Colonic mucosa (tissue), 4 donors: ENCODE data around the gene NPAS3. TPM values are rescaled to one million over a fixed set of nuclear protein-coding genes. Genes with fewer than 3 reads are reported as not detected.

Experiments used
- DNase-seq: peaks from one replicate; pipeline ENCODE4 v3.0.0-alpha.2; 2020
- H3K27ac ChIP-seq: fragments of 200-600 bp; one replicate; pipeline ENCODE4 v1.8.0; 2021
- H3K27me3 ChIP-seq: fragments of 200-600 bp; one replicate; pipeline ENCODE4 v1.8.0; 2021
- H3K36me3 ChIP-seq: fragments of 200-600 bp; one replicate; pipeline ENCODE4 v1.8.0; 2021
- H3K4me1 ChIP-seq: fragments of 200-600 bp; one replicate; pipeline ENCODE4 v1.8.0; 2021; ENCODE audit warnings: mild to moderate bottlenecking
- H3K4me3 ChIP-seq: fragments of 200-600 bp; one replicate; pipeline ENCODE4 v1.8.0; 2021
- H3K9ac ChIP-seq, 2 donors: one replicate each; pipeline ENCODE4 v1.7.0; 2013; ENCODE audit warnings: control low read depth in 2 of 2, low read depth in 2 of 2, low read length in 2 of 2
- H3K9me3 ChIP-seq: fragments of 200-600 bp; one replicate; pipeline ENCODE4 v1.8.0; 2021
- intact Hi-C: fragments of 100-400 bp; cut with DNase I; formaldehyde crosslinking; loops from one replicate; pipeline ENCODE4 v1.14.1; 2022
- total RNA-seq, 2 donors: library from RNA; stranded (reverse); fragmentation: NEBNext Ultra II Directional in 1 of 2; extraction: Animal tissue kit (Norgen Biotek cat#: 25700) in 1 of 2; gene quantifications; one replicate each; pipeline ENCODE4 v1.2.1, GENCODE V29; 2021
- TF ChIP-seq, protein P1 (sequence below): fragments of 200-600 bp; IDR thresholded peaks from one replicate; pipeline ENCODE4 v1.8.0; 2022; ENCODE audit warnings: antibody characterized with exemption, mild to moderate bottlenecking
- donor health status: healthy.
- donor health status: DM: no; HTN: no; CAD: no.
- donor health status: DM: no; HTN: no; CAD: no.

The NPAS3 gene
- total RNA-seq, 2 donors from 2014 or later = 0.79 to 1.6 TPM

- intact Hi-C loops = no loop called here
These were observed 741.0 kb downstream of the NPAS3 start for GRCh38 chr14:33679461-33680225.

DNA sequence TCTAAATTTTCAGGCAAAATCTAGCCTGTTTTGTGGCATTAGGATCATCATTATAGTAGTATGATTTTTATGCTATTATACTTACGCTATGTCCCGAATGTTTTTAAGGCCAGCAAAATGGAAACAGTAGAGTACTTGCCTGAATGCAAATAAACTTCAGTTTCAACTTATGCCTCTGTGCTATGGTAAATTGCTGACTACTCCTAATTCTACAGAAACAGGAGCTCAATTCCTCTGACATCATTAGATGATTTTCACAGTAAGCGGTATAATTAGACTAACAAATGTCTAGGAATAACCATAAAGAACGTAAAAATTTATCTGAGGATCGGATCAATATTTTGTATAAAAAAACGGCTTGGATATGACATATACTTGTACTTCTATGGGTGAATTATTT, 742.2 kb downstream of the NPAS3 start:
- intact Hi-C loops = no loop called here
- H3K9ac ChIP-seq = no peak overlapping the region
- H3K27me3 ChIP-seq = no peaks in the 10 kb centered on the region
- no peak for DNase-seq
- no peak overlapping the region for H3K27ac ChIP-seq
- H3K4me1 ChIP-seq = no peaks in the 10 kb centered on the region
- no peak overlapping the region for H3K4me3 ChIP-seq
- no peaks in the 10 kb centered on the region for H3K36me3 ChIP-seq
- TF ChIP-seq, protein P1, sequence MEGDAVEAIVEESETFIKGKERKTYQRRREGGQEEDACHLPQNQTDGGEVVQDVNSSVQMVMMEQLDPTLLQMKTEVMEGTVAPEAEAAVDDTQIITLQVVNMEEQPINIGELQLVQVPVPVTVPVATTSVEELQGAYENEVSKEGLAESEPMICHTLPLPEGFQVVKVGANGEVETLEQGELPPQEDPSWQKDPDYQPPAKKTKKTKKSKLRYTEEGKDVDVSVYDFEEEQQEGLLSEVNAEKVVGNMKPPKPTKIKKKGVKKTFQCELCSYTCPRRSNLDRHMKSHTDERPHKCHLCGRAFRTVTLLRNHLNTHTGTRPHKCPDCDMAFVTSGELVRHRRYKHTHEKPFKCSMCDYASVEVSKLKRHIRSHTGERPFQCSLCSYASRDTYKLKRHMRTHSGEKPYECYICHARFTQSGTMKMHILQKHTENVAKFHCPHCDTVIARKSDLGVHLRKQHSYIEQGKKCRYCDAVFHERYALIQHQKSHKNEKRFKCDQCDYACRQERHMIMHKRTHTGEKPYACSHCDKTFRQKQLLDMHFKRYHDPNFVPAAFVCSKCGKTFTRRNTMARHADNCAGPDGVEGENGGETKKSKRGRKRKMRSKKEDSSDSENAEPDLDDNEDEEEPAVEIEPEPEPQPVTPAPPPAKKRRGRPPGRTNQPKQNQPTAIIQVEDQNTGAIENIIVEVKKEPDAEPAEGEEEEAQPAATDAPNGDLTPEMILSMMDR = no peak
- H3K9me3 ChIP-seq = no peaks in the 10 kb centered on the region

More at GRCh38 chr14:33679461-33680225, 741.0 kb downstream of the NPAS3 start:
- TF ChIP-seq, protein P1 = no peak
- no peak for DNase-seq
- H3K27me3 ChIP-seq = no peaks in the 10 kb centered on the region
- H3K9me3 ChIP-seq = no peaks in the 10 kb centered on the region
- no peaks in the 10 kb centered on the region for H3K36me3 ChIP-seq
- H3K4me3 ChIP-seq = no peak overlapping the region
- H3K9ac ChIP-seq = no peak overlapping the region
- no peaks in the 10 kb centered on the region for H3K4me1 ChIP-seq
- no peak overlapping the region for H3K27ac ChIP-seq

- TF ChIP-seq, protein P1 = no peak
- no peaks in the 10 kb centered on the region for H3K4me1 ChIP-seq
- no peak overlapping the region for H3K27ac ChIP-seq
- no peaks in the 10 kb centered on the region for H3K9me3 ChIP-seq
- H3K27me3 ChIP-seq = no peaks in the 10 kb centered on the region
- no peak for DNase-seq
- H3K36me3 ChIP-seq = no peaks in the 10 kb centered on the region
- intact Hi-C loops = no loop called here
- no peak overlapping the region for H3K4me3 ChIP-seq
- H3K9ac ChIP-seq = no peak overlapping the region
These were observed 744.1 kb downstream of the NPAS3 start for GRCh38 chr14:33682760-33683159.

- TF ChIP-seq, protein P1 = no peak
- no peaks in the 10 kb centered on the region for H3K4me1 ChIP-seq
- no peak overlapping the region for H3K9ac ChIP-seq
- no peak overlapping the region for H3K27ac ChIP-seq
- no peaks in the 10 kb centered on the region for H3K27me3 ChIP-seq
- no peak overlapping the region for H3K4me3 ChIP-seq
- no peaks in the 10 kb centered on the region for H3K36me3 ChIP-seq
- intact Hi-C loops = no loop called here
- no peak for DNase-seq
- no peaks in the 10 kb centered on the region for H3K9me3 ChIP-seq
These were observed 746.3 kb downstream of the NPAS3 start for GRCh38 chr14:33685026-33685425.

DNA sequence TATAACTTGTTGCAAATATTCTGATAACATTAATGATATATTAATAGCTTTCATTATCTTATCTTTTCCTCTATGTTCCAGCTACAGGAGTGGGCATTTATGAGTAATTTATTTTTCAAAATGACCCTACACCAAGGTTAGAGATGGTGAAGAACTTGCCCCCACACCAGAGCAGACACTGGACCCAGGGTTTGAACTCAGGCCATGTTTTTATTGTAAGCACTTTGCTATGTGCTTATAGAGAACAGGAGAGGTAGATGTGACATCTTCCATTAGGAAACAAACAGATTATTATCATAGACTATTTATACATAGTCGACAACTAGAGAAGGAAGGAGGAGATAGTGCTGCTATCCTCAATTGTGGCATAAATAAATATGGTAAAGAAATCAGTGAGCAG, 747.0 kb downstream of the NPAS3 start:
- Histone ChIP-seq H3K27ac (no peak overlapping the region), H3K36me3 (no peaks in the 10 kb centered on the region), H3K9me3 (no peaks in the 10 kb centered on the region), H3K27me3 (no peaks in the 10 kb centered on the region), H3K4me3 (no peak overlapping the region), H3K4me1 (no peaks in the 10 kb centered on the region), H3K9ac (no peak overlapping the region)
- TF ChIP-seq, protein P1 = no peak
- intact Hi-C loops = no loop called here
- DNase-seq = no peak
